KMS-11 (cell line): ENCODE results near the gene SH3YL1.
A peak's percentile ranks its signal among the peaks of the same experiment; 100 is the strongest.

Experiments
- H2AFZ ChIP-seq: fragments of 200-600 bp; sonication (generic); 2 replicates; pipeline ENCODE4 v1.6.1; 2016; ENCODE audit warnings: antibody characterized with exemption, mixed run types, low read depth
- H3K27ac ChIP-seq: fragments of 200-600 bp; sonication (generic); 2 replicates; pipeline ENCODE4 v1.6.1; 2016; ENCODE audit warnings: mild to moderate bottlenecking, mixed run types
- H3K27me3 ChIP-seq: fragments of 200-600 bp; sonication (generic); 2 replicates; pipeline ENCODE4 v1.6.1; 2017; ENCODE audit warnings: mild to moderate bottlenecking, low read depth, mixed run types, moderate library complexity; ENCODE audit not compliant: insufficient read depth
- H3K36me3 ChIP-seq: fragments of 200-600 bp; sonication (generic); 2 replicates; pipeline ENCODE4 v1.6.1; 2017; ENCODE audit warnings: mild to moderate bottlenecking, mixed run types; ENCODE audit not compliant: insufficient read depth
- H3K4me1 ChIP-seq: fragments of 200-600 bp; sonication (generic); 2 replicates; pipeline ENCODE4 v1.6.1; 2016; ENCODE audit warnings: mild to moderate bottlenecking, low read depth, mixed run types; ENCODE audit not compliant: poor library complexity, severe bottlenecking
- H3K4me2 ChIP-seq: fragments of 200-600 bp; sonication (generic); 2 replicates; pipeline ENCODE4 v1.7.0; 2016; ENCODE audit warnings: mild to moderate bottlenecking, mixed run types
- H3K4me3 ChIP-seq: fragments of 200-600 bp; sonication (generic); IDR thresholded peaks from 2 replicates; pipeline ENCODE4 v1.6.1; 2017; ENCODE audit warnings: low read depth, low read length, mixed read lengths; ENCODE audit not compliant: insufficient read depth
- H3K79me2 ChIP-seq: fragments of 200-600 bp; sonication (generic); 2 replicates; pipeline ENCODE4 v1.6.1; 2016; ENCODE audit warnings: low read depth, mixed run types; ENCODE audit not compliant: insufficient read depth
- H3K9ac ChIP-seq: fragments of 200-600 bp; sonication (generic); 2 replicates; pipeline ENCODE4 v1.6.1; 2016; ENCODE audit warnings: mild to moderate bottlenecking, mixed run types
- H4K20me1 ChIP-seq: fragments of 200-600 bp; sonication (generic); 2 replicates; pipeline ENCODE4 v1.6.1; 2016; ENCODE audit warnings: mild to moderate bottlenecking, mixed run types; ENCODE audit not compliant: insufficient read depth
- CTCF ChIP-seq: fragments of 200-600 bp; sonication (generic); conservative IDR thresholded peaks from 2 replicates; pipeline ENCODE4 v1.6.1; 2017; ENCODE audit warnings: low read depth, mild to moderate bottlenecking, antibody characterized with exemption, low read length, moderate library complexity, mixed read lengths

The SH3YL1 gene

GRCh38 chr2:270861-271260 is 7.0 kb upstream of the SH3YL1 start:
- Histone ChIP-seq H2AFZ (no peak overlapping the region), H4K20me1 (0 out of 2 replicates have a peak, but pooled peaks cover 9% of the 10 kb centered on the region), H3K36me3 (no peaks in the 10 kb centered on the region), H3K4me3 (no peak overlapping the region), H3K4me2 (no peak overlapping the region), H3K79me2 (peaks cover 86% of the 10 kb centered on the region), H3K4me1 (peaks cover 17% of the 10 kb centered on the region), H3K9ac (no peak overlapping the region), H3K27me3 (no peaks in the 10 kb centered on the region), H3K27ac (no peak overlapping the region)
- TF ChIP-seq CTCF: no peak

DNA sequence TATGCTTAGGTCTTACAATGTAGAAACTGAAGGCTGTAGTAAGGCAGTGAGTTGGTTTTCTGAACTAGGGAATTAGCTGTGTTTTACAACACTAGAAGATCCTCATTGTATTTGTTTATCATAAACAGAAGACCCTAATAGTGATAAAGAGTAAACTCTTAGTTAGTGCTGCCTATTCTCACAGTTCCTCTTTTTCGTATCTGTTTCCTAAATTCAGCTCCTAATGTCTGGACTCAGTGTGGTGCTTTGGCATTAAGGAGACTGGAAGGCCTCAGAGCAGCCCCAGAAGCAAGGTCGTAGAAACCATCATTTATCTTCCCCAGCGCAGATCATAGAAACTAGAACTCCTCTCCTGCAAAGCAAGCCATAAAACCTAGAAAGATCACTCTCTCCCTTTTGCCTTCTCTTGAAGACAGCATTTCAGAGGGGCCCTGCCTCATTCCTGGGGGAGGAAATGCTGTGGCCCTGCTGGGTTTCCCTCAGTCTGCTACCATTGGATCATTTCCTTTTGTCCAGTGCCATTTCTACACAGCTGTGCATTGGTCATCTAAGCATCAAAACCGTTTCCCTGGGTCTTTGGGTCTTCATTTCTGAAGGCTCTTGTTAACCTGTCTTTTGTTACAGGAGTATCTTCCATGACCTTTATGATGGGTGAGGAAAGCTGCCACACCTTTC is 5.7 kb upstream of the SH3YL1 start:
- H3K79me2 ChIP-seq: peaks cover 96% of the 10 kb centered on the region
- peaks cover 20% of the 10 kb centered on the region for H3K4me1 ChIP-seq
- H3K36me3 ChIP-seq: no peaks in the 10 kb centered on the region
- no peaks in the 10 kb centered on the region for H3K27me3 ChIP-seq
- no peak overlapping the region for H3K4me3 ChIP-seq
- 0 out of 2 replicates have a peak, but pooled peaks cover 9% of the 10 kb centered on the region for H4K20me1 ChIP-seq
- no peak overlapping the region for H3K27ac ChIP-seq
- no peak overlapping the region for H3K9ac ChIP-seq
- no peak overlapping the region for H2AFZ ChIP-seq
- H3K4me2 ChIP-seq: no peak overlapping the region
- no peak for TF ChIP-seq CTCF

DNA sequence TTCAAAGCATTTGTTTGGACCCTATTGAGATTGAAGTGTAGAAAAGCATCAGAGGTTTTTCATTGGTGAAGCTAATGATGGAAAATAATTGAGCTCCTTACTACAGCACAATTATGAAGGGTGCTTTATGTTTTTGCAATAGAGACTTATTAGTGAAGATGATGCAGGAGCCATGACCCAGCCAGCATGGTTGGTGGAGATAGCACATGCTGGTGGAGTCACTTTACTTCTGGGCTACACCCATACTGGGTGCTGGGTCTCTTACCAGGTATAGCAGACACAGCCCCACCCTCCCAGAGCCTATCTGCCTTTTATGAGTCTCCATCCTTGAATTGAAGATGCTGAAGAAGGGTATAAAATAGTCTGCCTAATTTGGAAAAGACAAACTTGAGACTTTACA is 4.5 kb upstream of the SH3YL1 start:
- H3K4me3 ChIP-seq: no peak overlapping the region
- H3K9ac ChIP-seq: no peak overlapping the region
- TF ChIP-seq CTCF: no peak
- peaks cover 20% of the 10 kb centered on the region for H3K4me1 ChIP-seq
- no peaks in the 10 kb centered on the region for H3K27me3 ChIP-seq
- no peak overlapping the region for H3K27ac ChIP-seq
- H3K79me2 ChIP-seq: peaks cover 85% of the 10 kb centered on the region
- 0 out of 2 replicates have a peak, but pooled peaks cover 9% of the 10 kb centered on the region for H4K20me1 ChIP-seq
- H2AFZ ChIP-seq: no peak overlapping the region
- H3K36me3 ChIP-seq: no peaks in the 10 kb centered on the region
- H3K4me2 ChIP-seq: no peak overlapping the region

- Histone ChIP-seq H3K27me3 (no peaks in the 10 kb centered on the region), H3K4me1 (peaks cover 20% of the 10 kb centered on the region), H3K4me3 (no peak within 1 kb of the TSS), H2AFZ (peak within 1 kb of the TSS; percentile 54), H4K20me1 (0 out of 2 replicates have a peak, but pooled peaks cover 9% of the 10 kb centered on the region), H3K79me2 (peaks cover 50% of the 10 kb centered on the region), H3K4me2 (peak within 1 kb of the TSS; percentile 81), H3K9ac (peak within 1 kb of the TSS; percentile 73), H3K27ac (peak within 1 kb of the TSS; percentile 52), H3K36me3 (no peaks in the 10 kb centered on the region)
- TF ChIP-seq CTCF: no peak
These were observed 949 bp upstream of the SH3YL1 start, which contains the start of gene ACP1 for GRCh38 chr2:264493-265468. ACP1 (plus strand) TSS chr2:264947; CDS start chr2:264965, 18 bp downstream.
